Activated T-cell treated with anti-CD3 and anti-CD28 coated beads for 1 hour (primary cell): ENCODE measurements around the gene FRG2B.
"Not testable (repeated sequence)": the region's sequence is repeated elsewhere in the genome, so short reads cannot be mapped to it uniquely, and the experiment has no call there.

Source experiments
- DNase-seq: peaks from one replicate; pipeline ENCODE4 v3.0.0-alpha.2; 2020; ENCODE audit warnings: low read depth

Gene FRG2B

GRCh38 chr10:133626695-133627094 lies at the start of gene FRG2B:
Gene FRG2B, minus strand, starts transcription at chr10:133626795. Its CDS starts 53 bp downstream, at chr10:133626742.
- DNase-seq = not testable (repeated sequence)

- DNase-seq = not testable (repeated sequence)
Observed at GRCh38 chr10:133667446-133667845, 40.9 kb upstream of the FRG2B start.

GRCh38 chr10:133663544-133664160 lies 37.1 kb upstream of the FRG2B start:
- DNase-seq = not testable (repeated sequence)

- DNase-seq = not testable (repeated sequence)
Observed at GRCh38 chr10:133661122-133661521, 34.5 kb upstream of the FRG2B start.

GRCh38 chr10:133660516-133660915 lies 33.9 kb upstream of the FRG2B start:
- not testable (repeated sequence) for DNase-seq

- DNase-seq = not testable (repeated sequence)
Observed at GRCh38 chr10:133657276-133657675, 30.7 kb upstream of the FRG2B start.

GRCh38 chr10:133648872-133649455 lies 22.4 kb upstream of the FRG2B start:
- not testable (repeated sequence) for DNase-seq

- DNase-seq = not testable (repeated sequence)
Observed at GRCh38 chr10:133647075-133647748, 20.6 kb upstream of the FRG2B start.

GRCh38 chr10:133637846-133638235 lies 11.2 kb upstream of the FRG2B start:
- not testable (repeated sequence) for DNase-seq

- DNase-seq = not testable (repeated sequence)
Observed at GRCh38 chr10:133637202-133637845, 10.7 kb upstream of the FRG2B start.

GRCh38 chr10:133630723-133631249 lies 4.2 kb upstream of the FRG2B start:
- DNase-seq = not testable (repeated sequence)

GRCh38 chr10:133622544-133622943 lies 4.1 kb downstream of the FRG2B start:
- DNase-seq = not testable (repeated sequence)

GRCh38 chr10:133618851-133619250 lies 7.7 kb downstream of the FRG2B start:
- DNase-seq = no peak

GRCh38 chr10:133617196-133617595 lies 9.4 kb downstream of the FRG2B start:
- DNase-seq = no peak

- DNase-seq = no peak
Observed at GRCh38 chr10:133616371-133617130, 10.0 kb downstream of the FRG2B start.

- DNase-seq = no peak
Observed at GRCh38 chr10:133614830-133615580, 11.6 kb downstream of the FRG2B start.

GRCh38 chr10:133613699-133614098 lies 12.9 kb downstream of the FRG2B start:
- no peak for DNase-seq

- no peak for DNase-seq
Observed at GRCh38 chr10:133611079-133611478, 15.5 kb downstream of the FRG2B start.

GRCh38 chr10:133608855-133609254 lies 17.7 kb downstream of the FRG2B start:
- DNase-seq = no peak

GRCh38 chr10:133603434-133603833 lies 23.2 kb downstream of the FRG2B start:
- DNase-seq = not testable (repeated sequence)

- no peak for DNase-seq
Observed at GRCh38 chr10:133600657-133601056, 25.9 kb downstream of the FRG2B start.
